ENCODE measurements around the gene ADCK2.

ADCK2 gene

GRCh38 chr7:140631602-140632001, 41.1 kb upstream of the ADCK2 start:
- no peak for TF ChIP-seq POLR2A (IDR thresholded peaks at IDR 0.05; ENCODE audit: extremely low read depth, insufficient read length)
- TF ChIP-seq MYC (IDR thresholded peaks at IDR 0.05; ENCODE audit: low read depth, low read length) = no peak
- DNase-seq (ENCODE audit: low read depth) = no peak

GRCh38 chr7:140635345-140635744, 37.4 kb upstream of the ADCK2 start:
- H3K4me3 ChIP-seq (ENCODE audit: low read depth, low read length) = no peak overlapping the region
- no peak for TF ChIP-seq CTCF (IDR thresholded peaks at IDR 0.05; ENCODE audit: low read depth, low read length)
- TF ChIP-seq POLR2A (IDR thresholded peaks at IDR 0.05; ENCODE audit: extremely low read depth, insufficient read length) = no peak
- TF ChIP-seq MAX (IDR thresholded peaks at IDR 0.05; ENCODE audit: low read depth, low read length) = no peak
- TF ChIP-seq MYC (IDR thresholded peaks at IDR 0.05; ENCODE audit: low read depth, low read length) = no peak
- DNase-seq (ENCODE audit: low read depth) = no peak

More at GRCh38 chr7:140631602-140632001, 41.1 kb upstream of the ADCK2 start:
- H3K4me3 ChIP-seq (ENCODE audit: low read depth, low read length) = no peak overlapping the region

GRCh38 chr7:140635816-140636215, 36.9 kb upstream of the ADCK2 start:
- no peak overlapping the region for H3K4me3 ChIP-seq (ENCODE audit: low read depth, low read length)
- TF ChIP-seq POLR2A (IDR thresholded peaks at IDR 0.05; ENCODE audit: extremely low read depth, insufficient read length) (no peak), MAX (IDR thresholded peaks at IDR 0.05; ENCODE audit: low read depth, low read length) (no peak)
- no peak for DNase-seq (ENCODE audit: low read depth)

- TF ChIP-seq CTCF (IDR thresholded peaks at IDR 0.05; ENCODE audit: low read depth, low read length) (no peak), MAX (IDR thresholded peaks at IDR 0.05; ENCODE audit: low read depth, low read length) (no peak), MYC (IDR thresholded peaks at IDR 0.05; ENCODE audit: low read depth, low read length) (no peak)
- no peak for DNase-seq (ENCODE audit: low read depth)
- no peak overlapping the region for H3K4me3 ChIP-seq (ENCODE audit: low read depth, low read length)
Observed at GRCh38 chr7:140637400-140637799, 35.3 kb upstream of the ADCK2 start.

GRCh38 chr7:140638173-140638791, 34.5 kb upstream of the ADCK2 start:
- DNase-seq (ENCODE audit: low read depth) = no peak
- TF ChIP-seq MYC (IDR thresholded peaks at IDR 0.05; ENCODE audit: low read depth, low read length) (no peak), MAX (IDR thresholded peaks at IDR 0.05; ENCODE audit: low read depth, low read length) (no peak), POLR2A (IDR thresholded peaks at IDR 0.05; ENCODE audit: extremely low read depth, insufficient read length) (no peak), CTCF (IDR thresholded peaks at IDR 0.05; ENCODE audit: low read depth, low read length) (no peak)
- H3K4me3 ChIP-seq (ENCODE audit: low read depth, low read length) = no peak overlapping the region

- no peak for DNase-seq (ENCODE audit: low read depth)
- TF ChIP-seq MYC (IDR thresholded peaks at IDR 0.05; ENCODE audit: low read depth, low read length) (no peak), POLR2A (IDR thresholded peaks at IDR 0.05; ENCODE audit: extremely low read depth, insufficient read length) (no peak), MAX (IDR thresholded peaks at IDR 0.05; ENCODE audit: low read depth, low read length) (no peak), CTCF (IDR thresholded peaks at IDR 0.05; ENCODE audit: low read depth, low read length) (no peak)
- H3K4me3 ChIP-seq (ENCODE audit: low read depth, low read length) = no peak overlapping the region
Observed at GRCh38 chr7:140639366-140640053, 33.2 kb upstream of the ADCK2 start.

Data from NB4 (cell line).